ENCODE data around the gene SLCO1B3.

SLCO1B3 gene

DNA sequence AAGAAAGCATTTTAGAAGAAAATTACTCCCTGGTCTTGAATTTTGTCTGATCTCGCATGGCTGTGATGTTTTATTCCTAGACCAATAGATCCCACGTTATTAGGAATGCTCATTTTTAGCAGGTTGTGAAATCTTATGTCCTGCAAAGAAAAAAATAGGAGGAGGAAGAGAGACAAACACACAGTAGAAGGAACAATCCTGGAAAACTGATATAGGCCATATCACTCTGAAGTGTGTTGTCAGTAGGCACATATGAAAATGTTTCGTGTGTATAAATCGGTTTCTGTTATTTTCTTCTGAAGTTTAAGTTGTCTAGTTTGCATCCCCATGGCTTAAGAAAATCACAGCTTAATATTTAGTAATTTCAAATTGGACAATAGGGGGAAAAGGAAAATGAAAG lies 12.4 kb downstream of the SLCO1B3 start:
- no peak overlapping the region for H3K4me3 ChIP-seq (ENCODE audit: low read depth, low read length)
- TF ChIP-seq, protein P1, sequence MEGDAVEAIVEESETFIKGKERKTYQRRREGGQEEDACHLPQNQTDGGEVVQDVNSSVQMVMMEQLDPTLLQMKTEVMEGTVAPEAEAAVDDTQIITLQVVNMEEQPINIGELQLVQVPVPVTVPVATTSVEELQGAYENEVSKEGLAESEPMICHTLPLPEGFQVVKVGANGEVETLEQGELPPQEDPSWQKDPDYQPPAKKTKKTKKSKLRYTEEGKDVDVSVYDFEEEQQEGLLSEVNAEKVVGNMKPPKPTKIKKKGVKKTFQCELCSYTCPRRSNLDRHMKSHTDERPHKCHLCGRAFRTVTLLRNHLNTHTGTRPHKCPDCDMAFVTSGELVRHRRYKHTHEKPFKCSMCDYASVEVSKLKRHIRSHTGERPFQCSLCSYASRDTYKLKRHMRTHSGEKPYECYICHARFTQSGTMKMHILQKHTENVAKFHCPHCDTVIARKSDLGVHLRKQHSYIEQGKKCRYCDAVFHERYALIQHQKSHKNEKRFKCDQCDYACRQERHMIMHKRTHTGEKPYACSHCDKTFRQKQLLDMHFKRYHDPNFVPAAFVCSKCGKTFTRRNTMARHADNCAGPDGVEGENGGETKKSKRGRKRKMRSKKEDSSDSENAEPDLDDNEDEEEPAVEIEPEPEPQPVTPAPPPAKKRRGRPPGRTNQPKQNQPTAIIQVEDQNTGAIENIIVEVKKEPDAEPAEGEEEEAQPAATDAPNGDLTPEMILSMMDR (IDR thresholded peaks at IDR 0.05; ENCODE audit: low read depth, low read length, missing control alignments): no peak
- no peak for DNase-seq (ENCODE audit: low read depth)

DNA sequence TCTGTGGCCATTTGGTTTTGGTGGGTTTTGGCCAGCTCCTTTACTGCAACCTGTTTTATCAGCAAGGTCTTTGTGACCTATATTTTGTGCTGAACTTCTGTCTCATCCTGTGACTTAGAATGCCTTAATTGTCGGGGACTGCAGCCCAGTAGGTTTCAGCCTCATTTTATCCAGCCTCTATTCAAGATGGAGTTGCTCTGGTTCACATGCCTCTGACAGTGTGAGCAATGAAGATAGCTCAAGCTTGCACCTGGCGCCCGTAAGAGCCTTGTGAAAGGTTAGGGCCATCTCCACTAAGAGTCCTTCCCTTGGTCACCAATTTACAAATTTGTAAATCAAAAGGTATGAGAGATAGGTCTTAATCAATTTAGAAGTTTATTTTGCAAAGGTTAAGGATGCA lies 19.4 kb downstream of the SLCO1B3 start:
- H3K4me3 ChIP-seq (ENCODE audit: low read depth, low read length): no peak overlapping the region
- TF ChIP-seq, protein P1 (IDR thresholded peaks at IDR 0.05; ENCODE audit: low read depth, low read length, missing control alignments): no peak
- DNase-seq (ENCODE audit: low read depth): no peak

DNA sequence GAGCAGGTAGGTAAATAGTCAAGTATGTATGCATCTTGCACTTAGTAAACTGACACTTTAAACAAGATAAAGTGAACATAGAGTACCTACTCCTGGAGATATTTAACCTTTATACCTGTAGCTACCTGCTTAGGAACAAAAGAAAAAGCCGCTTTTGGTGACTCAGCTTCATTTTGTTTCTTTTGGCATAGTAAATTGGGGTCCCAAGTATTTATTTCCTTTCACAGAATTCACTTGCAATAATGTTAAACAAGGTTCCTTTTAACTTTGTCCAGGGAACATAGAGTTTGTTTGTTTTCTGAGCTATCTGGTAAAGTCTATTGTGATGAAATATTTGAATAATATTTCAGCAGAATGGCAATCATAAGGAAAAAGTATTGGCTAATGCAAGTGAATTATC lies 20.0 kb downstream of the SLCO1B3 start:
- H3K4me3 ChIP-seq (ENCODE audit: low read depth, low read length): no peak overlapping the region
- TF ChIP-seq, protein P1 (IDR thresholded peaks at IDR 0.05; ENCODE audit: low read depth, low read length, missing control alignments): no peak
- DNase-seq (ENCODE audit: low read depth): no peak

DNA sequence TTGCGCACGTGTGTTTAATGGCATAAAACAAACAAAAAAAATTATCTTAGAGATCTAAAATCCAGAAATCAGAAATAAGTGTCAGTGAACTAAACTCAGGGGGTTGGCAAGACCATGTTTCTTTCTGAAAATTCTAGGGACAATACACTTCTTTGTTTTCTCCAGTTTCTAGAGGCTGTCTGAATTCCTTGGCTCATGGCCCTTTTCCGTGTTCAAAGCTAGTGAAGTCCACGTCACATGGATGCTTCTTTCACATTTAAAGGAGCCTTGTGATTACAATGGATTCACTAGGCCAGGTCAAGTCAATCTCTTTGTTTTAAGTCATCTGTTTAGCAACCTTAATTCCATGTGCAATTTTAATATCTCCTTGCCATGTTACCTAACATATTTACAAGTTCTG lies 22.4 kb downstream of the SLCO1B3 start:
- TF ChIP-seq, protein P1 (IDR thresholded peaks at IDR 0.05; ENCODE audit: low read depth, low read length, missing control alignments): no peak
- no peak for DNase-seq (ENCODE audit: low read depth)
- H3K4me3 ChIP-seq (ENCODE audit: low read depth, low read length): no peak overlapping the region

DNA sequence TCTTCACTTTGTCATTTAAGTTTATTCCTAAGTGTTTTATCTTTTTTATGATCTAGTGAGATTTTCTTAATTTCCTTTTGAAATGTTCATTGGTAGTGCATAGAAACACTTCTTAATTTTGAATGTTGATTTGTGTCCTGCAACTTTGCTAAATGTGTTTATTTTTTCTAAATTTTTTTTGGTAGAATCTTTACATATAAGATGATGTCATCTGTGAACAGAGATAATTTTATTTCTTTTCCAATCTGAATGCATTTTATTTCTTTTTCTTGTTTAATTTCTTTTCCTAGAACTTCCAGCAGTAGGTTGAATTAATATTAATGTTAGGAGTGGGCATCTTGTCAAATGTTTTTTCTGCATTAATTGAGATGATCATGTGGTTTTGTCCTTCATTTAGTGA lies 42.1 kb downstream of the SLCO1B3 start:
- no peak for DNase-seq (ENCODE audit: low read depth)
- TF ChIP-seq, protein P1 (IDR thresholded peaks at IDR 0.05; ENCODE audit: low read depth, low read length, missing control alignments): no peak
- no peak overlapping the region for H3K4me3 ChIP-seq (ENCODE audit: low read depth, low read length)

DNA sequence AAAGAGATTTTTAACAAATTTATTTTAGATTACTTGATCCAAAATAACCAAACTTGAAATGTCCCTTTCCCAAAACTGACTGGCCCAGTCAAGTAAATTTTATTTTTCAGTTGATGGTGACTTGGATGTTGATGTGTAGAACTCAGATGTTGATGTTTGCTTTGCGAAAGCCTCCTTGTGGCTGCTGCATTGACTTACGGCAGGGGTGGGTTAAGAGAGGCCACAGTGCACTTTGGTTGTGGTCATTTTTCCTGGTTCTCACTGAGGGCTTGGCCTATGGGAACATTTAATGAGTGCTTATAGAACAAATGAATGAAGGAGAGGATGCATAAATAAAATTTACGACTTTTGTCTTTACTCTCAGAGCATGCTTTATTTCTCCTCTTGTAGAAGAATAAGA lies 52.6 kb downstream of the SLCO1B3 start:
- no peak overlapping the region for H3K4me3 ChIP-seq (ENCODE audit: low read depth, low read length)

DNA sequence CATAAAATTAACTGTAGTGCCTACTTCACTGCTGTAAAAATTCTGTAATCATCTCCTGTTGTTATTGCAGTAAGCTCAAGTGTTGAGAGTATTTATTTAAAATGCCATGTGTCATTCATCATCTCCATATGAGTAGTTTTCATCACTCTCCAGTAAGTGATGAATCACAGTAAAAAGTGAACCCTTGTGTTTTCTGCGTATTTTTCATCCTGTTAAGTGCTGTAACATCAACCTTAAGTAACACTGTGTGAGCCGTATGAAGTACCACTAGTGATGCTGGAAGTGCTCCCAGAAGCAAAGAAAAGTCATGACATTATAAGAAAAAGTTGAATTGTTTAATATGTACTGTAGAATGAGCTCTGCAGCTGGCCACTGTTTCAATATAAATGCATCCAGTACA lies 55.4 kb downstream of the SLCO1B3 start:
- no peak overlapping the region for H3K4me3 ChIP-seq (ENCODE audit: low read depth, low read length)
- no peak for DNase-seq (ENCODE audit: low read depth)
- TF ChIP-seq, protein P1 (IDR thresholded peaks at IDR 0.05; ENCODE audit: low read depth, low read length, missing control alignments): no peak

More for the DNA sequence above, 52.6 kb downstream of the SLCO1B3 start:
- TF ChIP-seq, protein P1 (IDR thresholded peaks at IDR 0.05; ENCODE audit: low read depth, low read length, missing control alignments): no peak
- DNase-seq (ENCODE audit: low read depth): no peak
